WI38 (cell line): ENCODE data around the gene GTF2F2.

Source experiments
- H3K4me3 ChIP-seq: 2 replicates; pipeline ENCODE4 v1.5.1; 2011; ENCODE audit warnings: low read depth, mild to moderate bottlenecking, control low read depth, low read length
- TF ChIP-seq, protein P1 (sequence below): IDR thresholded peaks from 2 replicates; pipeline ENCODE4 v1.5.1; 2012; ENCODE audit warnings: low read depth, mild to moderate bottlenecking, control low read depth, low read length

The GTF2F2 gene

DNA sequence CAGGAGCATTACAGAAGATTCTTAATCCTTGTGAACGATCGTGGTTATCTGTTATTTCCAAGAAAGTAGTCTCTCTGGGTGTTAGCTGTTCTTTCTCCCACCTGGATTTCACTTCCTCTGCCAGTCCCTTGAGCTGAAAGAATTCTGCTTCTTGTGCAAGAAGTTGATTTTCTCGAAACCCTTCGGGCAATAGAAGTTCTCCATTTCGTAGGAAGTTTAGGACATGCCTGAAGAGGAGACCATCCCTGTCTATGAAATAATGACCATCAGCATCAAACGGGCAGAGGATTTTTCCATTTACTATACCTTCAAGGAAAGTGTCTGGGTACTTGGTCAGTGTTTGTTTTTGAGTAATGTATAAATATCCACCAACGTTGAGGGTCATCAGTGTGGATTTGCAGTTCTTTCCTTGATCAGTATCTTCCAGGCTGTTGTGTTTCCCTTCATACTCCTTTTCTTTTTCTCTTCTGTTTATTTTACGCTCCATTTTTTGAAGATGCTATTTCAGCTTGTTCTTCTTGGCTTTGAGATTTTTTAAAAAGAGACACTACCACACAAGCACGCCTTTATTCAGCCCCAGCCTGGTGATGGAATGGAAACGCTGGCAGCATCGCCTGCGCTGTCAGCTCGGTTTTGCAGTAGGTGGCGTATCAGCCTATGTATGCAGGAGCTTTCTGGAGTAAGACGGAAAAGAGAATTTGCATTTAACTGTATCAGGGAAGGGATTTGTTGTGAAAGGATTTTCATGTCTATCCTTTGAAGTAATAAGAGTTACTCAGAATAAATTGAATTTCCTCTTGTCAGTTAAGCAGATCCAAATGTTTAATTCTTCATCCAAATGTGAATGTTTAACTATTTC is 74.0 kb downstream of the GTF2F2 start:
- TF ChIP-seq, protein P1, sequence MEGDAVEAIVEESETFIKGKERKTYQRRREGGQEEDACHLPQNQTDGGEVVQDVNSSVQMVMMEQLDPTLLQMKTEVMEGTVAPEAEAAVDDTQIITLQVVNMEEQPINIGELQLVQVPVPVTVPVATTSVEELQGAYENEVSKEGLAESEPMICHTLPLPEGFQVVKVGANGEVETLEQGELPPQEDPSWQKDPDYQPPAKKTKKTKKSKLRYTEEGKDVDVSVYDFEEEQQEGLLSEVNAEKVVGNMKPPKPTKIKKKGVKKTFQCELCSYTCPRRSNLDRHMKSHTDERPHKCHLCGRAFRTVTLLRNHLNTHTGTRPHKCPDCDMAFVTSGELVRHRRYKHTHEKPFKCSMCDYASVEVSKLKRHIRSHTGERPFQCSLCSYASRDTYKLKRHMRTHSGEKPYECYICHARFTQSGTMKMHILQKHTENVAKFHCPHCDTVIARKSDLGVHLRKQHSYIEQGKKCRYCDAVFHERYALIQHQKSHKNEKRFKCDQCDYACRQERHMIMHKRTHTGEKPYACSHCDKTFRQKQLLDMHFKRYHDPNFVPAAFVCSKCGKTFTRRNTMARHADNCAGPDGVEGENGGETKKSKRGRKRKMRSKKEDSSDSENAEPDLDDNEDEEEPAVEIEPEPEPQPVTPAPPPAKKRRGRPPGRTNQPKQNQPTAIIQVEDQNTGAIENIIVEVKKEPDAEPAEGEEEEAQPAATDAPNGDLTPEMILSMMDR, result 0 out of 2 replicates have a peak, but pooled peaks have one; percentile 14
- no peak overlapping the region for H3K4me3 ChIP-seq

DNA sequence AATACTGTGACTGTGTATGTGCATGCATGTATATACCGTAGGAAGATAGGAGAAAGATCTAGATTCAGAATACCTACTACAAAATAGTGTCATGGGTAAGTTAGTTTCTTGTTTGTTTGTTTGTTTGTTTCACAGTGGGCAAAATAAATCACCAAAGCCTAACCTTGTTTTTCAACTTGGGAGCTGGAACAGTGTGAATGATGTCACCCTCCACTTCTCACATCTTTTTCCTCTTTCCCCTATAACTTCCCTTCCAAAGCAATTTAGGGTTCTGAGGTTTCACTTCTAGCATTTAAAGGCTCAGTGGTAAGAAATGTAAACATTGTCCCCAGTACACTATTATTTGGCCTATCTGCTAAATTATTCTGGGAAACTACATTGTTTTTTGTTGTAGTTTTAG is 75.1 kb downstream of the GTF2F2 start:
- TF ChIP-seq, protein P1, result no peak
- no peak overlapping the region for H3K4me3 ChIP-seq

DNA sequence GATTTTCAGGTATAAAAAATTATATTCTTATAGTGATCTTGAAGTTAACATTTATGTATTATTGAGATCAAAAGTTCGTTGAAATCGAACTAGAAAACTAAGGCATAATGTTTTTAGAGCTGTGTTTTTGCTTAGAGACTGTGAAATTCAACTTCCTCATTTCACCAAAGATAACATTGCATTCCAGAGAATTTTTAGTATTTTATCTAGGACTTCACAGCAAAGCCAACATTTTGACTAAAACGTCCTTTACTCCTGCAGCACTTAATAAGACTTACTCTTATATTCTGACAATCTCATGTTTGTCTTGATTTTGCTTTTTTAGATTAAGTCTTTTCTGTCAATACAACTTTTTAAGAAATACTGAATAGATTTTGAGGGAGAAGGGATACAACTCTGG is 75.8 kb downstream of the GTF2F2 start:
- H3K4me3 ChIP-seq, result no peak overlapping the region
- TF ChIP-seq, protein P1, result no peak

GRCh38 chr13:45196622-45197021 is 76.3 kb downstream of the GTF2F2 start:
- TF ChIP-seq, protein P1, result no peak

GRCh38 chr13:45198041-45198440 is 77.7 kb downstream of the GTF2F2 start:
- no peak overlapping the region for H3K4me3 ChIP-seq
- TF ChIP-seq, protein P1, result no peak

More at GRCh38 chr13:45196622-45197021, 76.3 kb downstream of the GTF2F2 start:
- H3K4me3 ChIP-seq, result no peak overlapping the region

GRCh38 chr13:45198924-45199323 is 78.6 kb downstream of the GTF2F2 start:
- H3K4me3 ChIP-seq, result no peak overlapping the region
- TF ChIP-seq, protein P1, result no peak

- no peak overlapping the region for H3K4me3 ChIP-seq
- TF ChIP-seq, protein P1, result no peak
These were observed 79.4 kb downstream of the GTF2F2 start for GRCh38 chr13:45199711-45200110.
